Sciatic nerve (tissue), 2 donors: ENCODE data around the gene CFAP91. TPM values are rescaled to one million over a fixed set of nuclear protein-coding genes. Genes with fewer than 3 reads are reported as not detected.
"Not testable (repeated sequence)": the region's sequence is repeated elsewhere in the genome, so short reads cannot be mapped to it uniquely, and the experiment has no call there.

Experiments used
- ATAC-seq: fragments of 200-7000 bp; cut with Tn5 transposase; one replicate; pipeline ENCODE4 v1.9.1; 2020; ENCODE audit warnings: mild to moderate bottlenecking, moderate library complexity
- DNase-seq: peaks from one replicate; pipeline ENCODE4 v3.0.0-alpha.2; 2020; ENCODE audit warnings: low spot score
- intact Hi-C: fragments of 100-400 bp; cut with DNase I; formaldehyde crosslinking; loops from one replicate; pipeline ENCODE4 v1.14.2; 2022
- total RNA-seq: library from RNA; stranded (reverse); fragmentation: NEBNext Ultra II Directional; extraction: Animal tissue kit (Norgen Biotek cat#: 25700); gene quantifications from one replicate; pipeline ENCODE4 v1.2.1, GENCODE V29; 2021
- donor health status: DM: no; HTN: no; CAD: no.
- donor health status: DM: no; HTN: no; CAD: no.

The CFAP91 gene
- total RNA-seq, 1 donor from 2014 or later, result 17.3 TPM

- intact Hi-C loops, result no loop called here
- DNase-seq, result peak; percentile 95
- peak; percentile 98 for ATAC-seq
These were observed 25.8 kb upstream of the CFAP91 start, which contains the start of gene COX17 for GRCh38 chr3:119676771-119677640. Gene COX17 (minus strand): TSS chr3:119677406. CDS start chr3:119677310, 96 bp downstream.

DNA sequence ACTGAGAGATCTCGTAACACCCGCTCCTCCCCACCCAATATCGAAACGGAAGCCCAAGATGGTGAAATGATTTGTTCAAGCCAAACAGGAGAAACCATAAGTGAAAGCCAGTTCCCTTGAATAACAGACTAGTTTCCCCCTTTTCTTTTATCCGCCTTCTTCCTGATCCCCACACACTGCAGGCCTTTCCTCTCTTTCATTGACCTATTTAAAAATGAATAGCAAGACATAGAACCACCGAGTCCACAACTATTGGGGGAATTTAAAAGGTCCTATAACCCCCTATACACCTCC is 25.2 kb upstream of the CFAP91 start:
- intact Hi-C loops, result no loop called here
- DNase-seq (no peak), ATAC-seq (no peak)

DNA sequence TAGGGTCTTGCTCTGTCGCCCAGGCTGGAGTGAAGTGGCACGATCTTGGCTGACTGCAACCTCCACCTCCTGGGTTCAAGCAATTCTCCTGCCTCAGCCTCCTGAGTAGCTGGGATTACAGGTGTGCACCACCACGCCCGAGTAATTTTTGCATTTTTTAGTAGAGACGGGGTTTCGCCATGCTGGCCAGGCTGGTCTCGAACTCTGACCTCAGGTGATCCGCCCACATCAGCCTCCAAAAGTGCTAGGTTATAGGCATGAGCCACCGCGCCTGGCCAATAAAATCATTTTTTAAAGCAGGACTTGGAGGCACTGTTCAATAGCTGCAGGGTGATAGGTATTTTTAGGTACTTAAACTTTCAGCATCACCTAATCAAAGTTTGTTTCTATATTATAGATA is 24.6 kb upstream of the CFAP91 start:
- intact Hi-C loops, ATAC-seq, DNase-seq: not testable (repeated sequence)

DNA sequence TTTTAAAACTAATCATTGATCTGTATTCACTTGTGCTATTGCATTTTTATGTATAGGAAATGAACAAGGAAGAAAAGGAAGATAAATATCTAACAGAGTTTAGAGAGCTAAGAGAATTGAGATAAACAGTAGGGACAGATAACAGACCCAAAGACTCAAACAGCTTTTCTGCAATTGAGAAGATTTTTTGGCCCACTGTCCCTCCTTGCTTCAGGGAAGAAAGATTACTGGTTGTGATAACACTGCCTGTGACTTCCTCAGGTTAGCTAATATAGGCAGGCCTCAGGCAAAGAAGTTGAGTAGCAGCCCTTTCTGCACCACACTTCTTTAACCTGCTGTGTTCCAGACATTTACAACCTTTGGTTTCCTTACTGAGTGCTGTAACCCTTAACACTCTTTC is 22.9 kb upstream of the CFAP91 start:
- DNase-seq, result no peak
- no peak for ATAC-seq
- intact Hi-C loops, result no loop called here

- ATAC-seq (no peak), DNase-seq (no peak)
- intact Hi-C loops, result no loop called here
These were observed 21.5 kb upstream of the CFAP91 start for GRCh38 chr3:119681279-119681678.

DNA sequence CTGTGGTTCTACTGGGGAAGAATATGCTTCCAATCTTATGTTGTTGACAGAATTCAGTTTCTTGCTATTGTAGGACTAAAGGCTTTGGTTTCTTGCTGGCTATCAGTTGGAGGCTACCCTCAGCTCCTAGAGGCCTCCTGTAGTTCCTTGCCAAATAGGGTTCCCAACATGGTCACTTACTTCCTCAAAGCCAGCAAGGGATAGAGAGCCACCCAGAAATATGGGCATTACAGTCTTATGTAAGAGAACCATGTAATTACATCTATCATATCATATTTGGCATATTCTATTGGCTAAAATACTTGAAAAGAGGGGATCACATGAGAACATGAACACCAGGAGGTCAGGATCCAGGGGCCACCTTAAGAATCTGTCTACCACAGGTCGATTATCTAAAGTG is 19.4 kb upstream of the CFAP91 start:
- no peak for ATAC-seq
- DNase-seq, result no peak
- intact Hi-C loops, result no loop called here

DNA sequence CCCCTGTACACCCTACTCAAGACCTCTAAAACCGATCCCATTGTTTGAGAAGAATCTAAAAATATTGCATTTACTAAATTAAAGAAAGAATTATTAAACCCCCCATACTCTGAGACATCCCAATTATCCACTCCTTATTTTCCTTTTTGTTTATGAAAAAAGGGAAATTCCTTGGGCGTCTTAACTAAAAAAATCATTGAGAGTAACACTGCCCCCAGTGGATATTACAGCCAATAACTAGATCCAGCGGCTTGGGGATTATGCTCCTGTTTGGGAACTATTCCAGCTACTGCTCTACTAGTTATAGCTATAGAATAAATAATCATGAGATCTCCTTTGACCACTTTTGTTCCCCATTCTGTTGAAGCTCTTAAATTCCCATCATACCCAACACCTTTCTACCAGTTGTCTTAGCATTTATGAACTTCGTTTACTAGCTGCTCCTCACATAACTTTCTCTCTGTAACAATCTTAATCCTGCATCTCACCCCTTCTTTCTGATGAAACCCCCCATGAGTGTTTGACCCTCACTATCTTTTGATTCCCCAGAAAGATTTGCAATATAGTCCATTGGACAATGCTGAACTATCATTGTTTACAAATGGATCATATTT is 12.7 kb upstream of the CFAP91 start:
- intact Hi-C loops, result no loop called here
- ATAC-seq (no peak), DNase-seq (no peak)

- intact Hi-C loops, result no loop called here
- ATAC-seq, result no peak
- DNase-seq, result no peak
These were observed 7.3 kb upstream of the CFAP91 start for GRCh38 chr3:119695480-119695879.

DNA sequence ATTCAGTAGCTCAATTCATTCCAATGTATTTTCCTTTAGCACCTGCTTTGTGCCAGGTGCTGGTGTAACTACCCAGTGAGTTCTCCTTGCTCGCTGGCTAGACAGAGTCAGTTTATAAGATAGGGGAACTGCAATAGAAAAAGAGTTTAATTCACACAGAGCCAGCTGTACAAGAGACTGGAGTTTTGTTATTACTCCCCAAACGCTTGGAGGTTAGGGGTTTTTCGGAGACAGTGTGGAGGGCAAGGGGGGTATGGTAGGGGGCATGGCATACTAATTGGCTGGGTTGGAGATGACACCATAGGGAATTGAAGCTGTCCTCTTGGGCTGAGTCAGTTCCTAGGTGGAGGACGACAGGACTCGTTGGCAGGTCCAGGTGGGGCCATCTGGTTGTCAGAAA is 5.4 kb upstream of the CFAP91 start:
- ATAC-seq (no peak), DNase-seq (no peak)
- intact Hi-C loops, result no loop called here

DNA sequence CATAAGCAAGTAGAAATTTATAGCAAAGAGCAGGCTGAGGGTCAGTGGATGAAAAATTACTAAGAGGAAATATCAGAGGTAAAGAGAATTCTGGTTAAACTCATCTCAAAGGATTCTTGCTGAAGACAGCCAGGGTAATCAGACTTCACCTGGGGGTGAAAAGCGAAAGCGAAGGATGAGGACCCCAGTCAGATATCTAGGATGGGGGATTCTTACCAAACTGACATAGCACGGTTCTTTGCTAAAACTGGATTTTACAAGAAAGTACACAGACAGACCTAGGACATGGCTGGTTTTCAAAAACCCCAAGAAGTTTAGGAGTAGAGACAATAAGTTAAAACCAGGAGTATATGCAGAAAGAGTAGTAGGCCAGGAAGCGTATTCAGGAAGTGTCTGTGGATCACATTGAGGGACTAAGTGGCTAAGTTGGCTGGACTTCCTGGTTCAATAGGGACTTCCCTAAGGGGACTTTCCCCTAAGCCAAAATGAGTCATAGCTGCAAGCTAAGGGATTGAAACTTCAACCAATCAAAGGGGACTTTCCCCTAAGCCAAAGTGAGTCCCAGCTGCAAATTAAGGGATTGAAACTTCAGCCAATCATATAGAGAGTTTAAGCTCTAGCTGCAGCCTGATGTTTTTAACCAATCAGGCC is 2.4 kb upstream of the CFAP91 start:
- intact Hi-C loops, result no loop called here
- ATAC-seq (no peak), DNase-seq (no peak)

GRCh38 chr3:119700920-119701734 is 1.7 kb upstream of the CFAP91 start:
- ATAC-seq, result no peak
- DNase-seq, result no peak
- intact Hi-C loops, result no loop called here

DNA sequence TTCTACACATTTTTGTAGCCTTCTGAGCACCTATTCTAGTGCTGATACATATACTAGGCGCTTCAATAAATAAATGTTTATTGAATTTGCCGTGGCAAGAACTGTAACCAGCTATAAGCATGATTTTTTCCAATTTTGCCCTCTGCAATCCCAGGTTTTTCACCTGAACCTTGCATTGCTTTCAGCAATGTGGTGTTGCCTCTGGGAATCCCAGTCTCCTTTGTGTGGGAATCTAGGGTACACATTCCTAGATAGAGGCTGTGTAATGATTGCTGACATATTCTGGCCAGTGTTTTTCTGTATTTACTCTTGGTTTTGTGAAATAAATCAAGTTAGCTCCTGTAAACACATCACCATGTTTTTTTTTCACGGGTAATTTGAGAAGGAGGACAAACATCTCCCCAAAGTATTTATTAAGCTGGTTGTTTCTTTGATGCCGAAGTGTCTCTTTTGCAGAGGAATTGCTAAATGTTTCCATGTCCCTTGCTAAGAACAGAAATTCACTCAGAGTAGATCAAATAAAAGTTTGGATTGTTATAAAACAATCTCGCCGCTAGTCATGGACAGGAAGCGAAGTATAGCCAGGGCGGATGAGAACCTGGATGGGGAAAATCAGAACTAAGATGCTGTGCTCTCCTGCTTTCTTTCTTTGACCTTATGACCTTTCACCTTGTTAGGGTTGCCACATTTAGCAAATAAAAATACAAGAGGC is 1.2 kb downstream of the CFAP91 start:
- DNase-seq, result no peak
- intact Hi-C loops, result no loop called here
- no peak for ATAC-seq

- intact Hi-C loops, result no loop called here
- ATAC-seq, result no peak
These were observed 12.3 kb downstream of the CFAP91 start for GRCh38 chr3:119715105-119715504.

GRCh38 chr3:119716998-119717397 is 14.2 kb downstream of the CFAP91 start:
- no peak for ATAC-seq

More at GRCh38 chr3:119715105-119715504, 12.3 kb downstream of the CFAP91 start:
- no peak for DNase-seq

GRCh38 chr3:119717520-119717919 is 14.7 kb downstream of the CFAP91 start:
- DNase-seq, result no peak
- ATAC-seq, result no peak
- intact Hi-C loops, result no loop called here

More at GRCh38 chr3:119716998-119717397, 14.2 kb downstream of the CFAP91 start:
- intact Hi-C loops, result no loop called here
- DNase-seq, result no peak

- intact Hi-C loops, result no loop called here
- ATAC-seq (no peak), DNase-seq (no peak)
These were observed 20.2 kb downstream of the CFAP91 start for GRCh38 chr3:119723022-119723421.

DNA sequence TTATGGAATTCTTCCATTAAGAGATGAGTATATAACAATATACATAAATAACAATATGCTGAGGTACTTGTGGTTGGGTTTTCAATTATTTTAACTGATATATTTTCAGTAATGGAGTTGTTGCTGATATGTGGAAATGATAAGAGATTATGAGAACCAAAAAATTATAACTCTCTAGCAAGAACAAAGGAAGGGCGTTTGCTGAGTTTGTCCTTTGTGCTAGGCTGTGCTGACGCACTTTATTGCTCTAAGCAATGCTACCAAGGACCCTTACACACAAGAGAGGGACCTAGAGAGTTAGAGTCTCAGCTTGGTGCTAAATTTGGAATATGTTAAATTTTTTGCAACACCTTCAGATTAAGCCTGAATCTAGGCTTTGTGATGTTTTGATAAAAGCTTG is 24.1 kb downstream of the CFAP91 start:
- DNase-seq, result no peak
- intact Hi-C loops, result no loop called here
- ATAC-seq, result no peak

DNA sequence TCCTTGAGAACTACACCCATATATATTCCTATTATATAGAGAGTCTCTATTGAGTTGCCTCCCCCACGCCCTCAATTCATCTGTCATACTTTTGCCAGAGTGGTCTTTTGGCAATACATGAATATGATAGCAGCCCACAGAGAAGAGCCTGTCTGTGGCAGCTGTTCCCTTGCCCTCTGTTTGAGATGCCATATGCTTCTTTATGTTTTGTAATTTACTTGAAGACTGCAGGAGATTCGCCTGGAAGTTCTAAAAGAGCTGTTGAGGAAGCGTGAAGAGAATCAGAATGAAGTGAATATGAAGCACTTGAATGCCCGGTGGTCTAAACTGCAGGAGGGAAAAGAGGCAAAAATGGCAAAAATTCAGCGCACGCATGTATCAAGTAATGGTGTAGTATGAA is 27.2 kb downstream of the CFAP91 start:
- DNase-seq (no peak), ATAC-seq (no peak)
- intact Hi-C loops, result no loop called here
